HepG2 (cell line): ENCODE data around the gene STX1B. TPM values are rescaled to one million over a fixed set of nuclear protein-coding genes. Genes with fewer than 3 reads are reported as not detected.

Experiments used
- ATF3 ChIP-seq: sonication (generic); formaldehyde crosslinking; IDR thresholded peaks from 2 replicates; pipeline ENCODE4 v1.4.0; 2020; ENCODE audit warnings: missing genetic modification reagents
- CREBL2 ChIP-seq: sonication (generic); formaldehyde crosslinking; IDR thresholded peaks from 2 replicates; pipeline ENCODE4 v1.8.1; 2023; ENCODE audit warnings: missing genetic modification reagents, mild to moderate bottlenecking, borderline replicate concordance
- GRHL1 ChIP-seq: sonication (generic); formaldehyde crosslinking; conservative IDR thresholded peaks from 2 replicates; pipeline ENCODE4 v1.8.0; 2022; ENCODE audit warnings: missing genetic modification reagents
- KIAA2018 ChIP-seq: sonication (generic); formaldehyde crosslinking; IDR thresholded peaks from 2 replicates; pipeline ENCODE4 v1.5.0; 2020; ENCODE audit warnings: mild to moderate bottlenecking, missing genetic modification reagents, borderline replicate concordance
- LBX2 ChIP-seq: sonication (generic); formaldehyde crosslinking; IDR thresholded peaks from 2 replicates; pipeline ENCODE4 v1.5.0; 2020; ENCODE audit warnings: missing genetic modification reagents, mild to moderate bottlenecking, borderline replicate concordance
- MAF1 ChIP-seq: sonication (generic); formaldehyde crosslinking; IDR thresholded peaks from 2 replicates; pipeline ENCODE4 v1.5.0; 2020; ENCODE audit warnings: missing genetic modification reagents, borderline replicate concordance
- MAFF ChIP-seq: IDR thresholded peaks from 2 replicates; pipeline ENCODE4 v1.6.1; 2011; ENCODE audit warnings: low read depth, low read length, improper control_type of control experiment
- NCOA2 ChIP-seq: sonication (generic); formaldehyde crosslinking; IDR thresholded peaks from 2 replicates; pipeline ENCODE4 v1.8.0; 2022; ENCODE audit warnings: inconsistent platforms
- PCBP1 ChIP-seq: fragments of 200-400 bp; formaldehyde crosslinking; IDR thresholded peaks from 2 replicates; pipeline ENCODE4 v1.6.1; 2017; ENCODE audit warnings: mild to moderate bottlenecking, low read depth, low read length, borderline replicate concordance
- PPARG ChIP-seq: conservative IDR thresholded peaks from 2 replicates; pipeline ENCODE4 v1.6.1; 2016; ENCODE audit warnings: missing biosample characterization, missing genetic modification reagents
- RARA ChIP-seq: IDR thresholded peaks from 2 replicates; pipeline ENCODE4 v1.6.1; 2016; ENCODE audit warnings: missing genetic modification reagents, missing compliant biosample characterization
- RBM22 ChIP-seq: fragments of 200-400 bp; formaldehyde crosslinking; optimal IDR thresholded peaks from 2 replicates; pipeline ENCODE3; 2017; ENCODE audit warnings: mild to moderate bottlenecking, low read length, moderate library complexity
- REST ChIP-seq, 2 experiments: IDR thresholded peaks; 2 replicates each; pipeline ENCODE4 v1.6.1; 2011 to 2012; ENCODE audit warnings: low read length in 2 of 2, borderline replicate concordance in 1 of 2, low read depth in 1 of 2, mild to moderate bottlenecking in 1 of 2, moderate library complexity in 1 of 2
- ZBTB1 ChIP-seq: sonication (generic); formaldehyde crosslinking; IDR thresholded peaks from 2 replicates; pipeline ENCODE4 v1.4.0; 2020; ENCODE audit warnings: missing genetic modification reagents, borderline replicate concordance
- polyA plus RNA-seq, 8 experiments: library from polyadenylated mRNA; depleted of rRNA in 3 of 8; stranded (reverse) in 7 of 8; unstranded in 1 of 8; fragments of >200 nt; fragmentation: Illumina TruSeq in 4 of 8; extraction: Trizol in 4 of 8; gene quantifications; 2 replicates each; pipeline versions ENCODE4 v1.2.1 to v1.2.3, GENCODE V29; 2011 to 2016; ENCODE audit warnings: low read depth in 4 of 8, missing spikeins in 1 of 8, mixed read lengths in 1 of 8; ENCODE audit not compliant: insufficient read depth in 1 of 8
- total RNA-seq, 5 experiments: library from RNA; depleted of rRNA; stranded (reverse); fragments of >200 nt; fragmentation: Illumina TruSeq; extraction: Trizol; gene quantifications; 2 replicates each; pipeline ENCODE4 v1.2.3, GENCODE V29; 2016; ENCODE audit warnings: low read depth in 1 of 5

STX1B gene
- total and polyA plus RNA-seq, 2 of the 13 experiments (the other 11 are each of a cell fraction or from before 2014, with no cell fraction given): 2.1 to 3.0 TPM

GRCh38 chr16:30953511-30954124 is 56.8 kb downstream of the STX1B start (continued):
- TF ChIP-seq KIAA2018 (no peak), MAF1 (CRISPR knock-in tag) (no peak), RBM22 (peak; percentile 46), PCBP1 (no peak), NCOA2 (CRISPR knock-in tag) (0 out of 2 replicates have a peak, but pooled peaks have one; percentile 25), GRHL1 (CRISPR knock-in tag) (no peak), MAFF (no peak), ZBTB1 (CRISPR knock-in tag) (no peak), REST (IDR thresholded peaks at IDR 0.05; ENCODE audit: borderline replicate concordance in 1 of 2, low read depth in 1 of 2, low read length in 2 of 2) (no peak), PPARG (CRISPR knock-in tag) (peak; percentile 89), RARA (CRISPR knock-in tag) (peak; percentile 32), CREBL2 (CRISPR knock-in tag) (no peak), ATF3 (CRISPR knock-in tag) (0 out of 2 replicates have a peak, but pooled peaks have one; percentile 38), LBX2 (CRISPR knock-in tag) (0 out of 2 replicates have a peak, but pooled peaks have one; percentile 23)
